NK-92 (cell line): ENCODE data around the gene MMD2.

ENCODE experiments used
- DNase-seq: peaks from one replicate; lab custom pipeline; 2025; ENCODE audit not compliant: unreplicated experiment; lab: John Stamatoyannopoulos, UW

The MMD2 gene

DNA sequence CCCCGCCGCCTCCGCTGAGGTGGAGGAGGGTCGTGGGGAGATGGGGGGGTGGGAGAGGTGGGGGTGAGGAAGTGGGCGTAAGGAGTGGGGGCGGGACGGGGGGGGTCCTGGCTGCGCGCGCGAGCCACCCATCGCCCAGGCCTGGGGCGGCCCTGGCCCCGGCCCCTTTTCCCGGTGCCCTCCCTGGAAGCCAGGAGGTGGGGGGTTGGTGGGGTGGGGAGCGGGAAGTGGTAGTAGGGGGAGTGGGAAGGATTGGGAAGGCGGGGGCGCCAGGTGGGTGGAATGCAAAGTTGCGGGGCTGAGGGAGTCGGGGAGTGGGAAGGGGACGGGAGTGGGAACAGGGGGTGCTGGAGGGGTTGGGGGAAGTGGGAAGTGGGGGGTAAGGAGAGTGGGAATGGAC, 319 bp upstream of the MMD2 start:
- no peak for DNase-seq

DNA sequence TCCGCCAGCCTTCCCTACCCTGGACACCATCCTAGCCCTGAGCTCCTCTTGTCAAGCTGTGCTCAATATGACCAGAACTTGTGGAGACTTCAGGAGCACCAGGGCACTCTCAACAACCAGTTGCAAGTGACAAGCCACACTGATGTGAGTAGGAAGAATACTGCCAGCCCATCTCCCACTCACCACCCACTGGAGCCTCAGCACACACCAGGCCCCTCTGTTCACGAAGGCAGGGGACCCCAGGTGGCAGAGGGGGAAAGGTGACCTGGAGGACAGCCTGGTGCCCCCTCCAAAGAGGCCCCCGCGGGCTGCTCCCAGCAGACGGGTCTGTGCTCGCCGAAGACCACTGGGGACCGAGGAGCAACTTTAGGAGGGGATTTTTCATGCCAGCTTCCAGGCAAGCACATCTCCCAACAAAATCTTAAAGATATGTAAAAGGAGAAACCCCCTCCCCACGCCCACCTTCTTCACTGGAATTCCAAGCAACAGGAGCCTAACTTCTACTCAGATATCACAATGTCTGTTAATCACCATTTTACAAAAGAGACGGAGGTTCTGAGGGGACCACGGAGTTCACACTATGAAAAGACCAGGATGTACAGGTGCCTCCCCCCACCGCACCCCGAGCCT, 1.0 kb downstream of the MMD2 start:
- no peak for DNase-seq

DNA sequence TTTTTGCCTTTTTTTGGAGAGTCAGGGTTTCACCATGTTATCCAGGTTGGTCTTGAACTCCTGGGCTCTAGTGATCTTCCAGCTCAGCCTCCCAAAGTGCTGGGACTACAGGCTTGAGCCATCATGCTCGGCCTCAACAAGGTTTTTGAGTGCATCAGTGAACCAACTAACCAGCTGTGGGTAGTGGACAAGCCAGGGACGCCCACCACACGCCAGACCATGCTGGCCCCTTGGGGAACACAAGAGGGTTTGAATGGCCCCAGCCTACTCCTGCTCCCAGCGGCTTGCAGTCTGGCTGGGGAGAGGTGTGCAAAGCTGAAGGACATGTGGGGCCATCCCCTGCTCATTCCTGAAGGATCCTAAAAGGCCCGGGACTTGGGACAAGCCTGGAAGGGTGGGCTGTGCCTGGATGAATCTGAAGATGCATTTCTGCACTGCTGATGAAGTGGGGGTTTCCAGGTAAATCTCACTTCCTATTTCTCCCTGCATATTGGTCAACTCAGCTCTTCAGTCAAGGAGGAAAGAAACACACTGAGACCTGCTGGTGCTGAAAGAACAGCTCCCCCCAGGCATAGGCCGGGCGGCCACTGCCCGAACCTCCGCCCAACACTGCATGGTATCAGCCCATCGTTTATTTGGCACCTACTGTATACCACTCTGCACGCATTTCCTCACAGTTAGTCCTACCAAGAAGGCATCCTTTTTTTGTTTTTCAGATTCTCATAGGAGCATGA, 6.9 kb downstream of the MMD2 start:
- DNase-seq, result no peak

DNA sequence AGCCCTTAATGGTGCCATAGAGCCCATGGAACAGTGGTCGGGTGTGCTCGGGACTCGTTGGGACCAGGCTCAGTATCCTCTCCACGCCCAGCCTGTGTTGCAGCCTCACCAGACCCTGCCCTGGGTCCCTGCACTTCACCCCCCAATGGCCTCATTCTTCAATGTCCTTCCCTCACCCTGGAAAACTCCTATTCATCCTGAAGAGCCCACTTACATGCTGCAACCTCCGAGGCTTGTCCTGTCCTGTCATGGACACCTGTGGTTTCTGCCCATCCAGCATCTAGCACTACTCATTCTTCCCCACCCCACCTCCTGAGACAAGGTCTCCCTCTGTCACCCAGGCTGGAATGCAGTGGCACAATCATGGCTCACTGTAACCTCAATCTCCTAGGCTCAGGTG, 7.7 kb downstream of the MMD2 start:
- DNase-seq, result no peak

DNA sequence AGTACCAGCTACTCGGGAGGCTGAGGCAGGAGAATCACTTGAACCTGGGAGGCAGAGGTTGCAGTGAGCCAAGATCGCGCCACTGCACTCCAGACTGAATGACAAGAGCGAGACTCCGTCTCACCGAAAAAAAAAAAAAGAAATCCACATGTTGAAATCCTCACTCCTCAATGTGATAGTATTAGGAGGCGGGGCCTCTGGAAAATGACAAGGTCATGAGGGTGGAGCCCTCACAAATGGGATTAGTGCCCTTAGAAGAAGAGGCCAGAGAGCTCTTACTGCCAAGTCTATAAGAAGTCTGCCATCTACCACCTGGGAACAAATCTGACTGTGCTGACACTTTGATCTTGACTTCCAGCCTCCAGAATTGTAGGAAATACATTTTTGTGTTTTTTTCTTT, 10.6 kb downstream of the MMD2 start:
- no peak for DNase-seq

DNA sequence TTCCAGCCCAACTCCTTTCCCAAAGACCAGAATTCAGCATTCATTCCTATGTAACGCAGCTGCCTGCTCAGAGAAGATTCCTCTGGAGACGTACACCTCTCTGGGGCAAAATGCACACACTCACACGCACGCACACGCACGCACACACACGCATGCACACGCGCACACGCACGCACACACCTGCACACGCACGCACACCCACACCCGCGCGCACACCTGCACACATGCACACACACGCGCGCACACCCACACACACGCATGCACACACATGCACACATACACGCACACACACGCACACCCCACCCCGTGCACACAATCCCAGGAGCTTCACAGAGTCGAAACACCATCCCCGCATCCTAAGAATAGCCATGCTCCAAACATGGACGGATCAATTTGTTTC, 13.0 kb downstream of the MMD2 start:
- no peak for DNase-seq

DNA sequence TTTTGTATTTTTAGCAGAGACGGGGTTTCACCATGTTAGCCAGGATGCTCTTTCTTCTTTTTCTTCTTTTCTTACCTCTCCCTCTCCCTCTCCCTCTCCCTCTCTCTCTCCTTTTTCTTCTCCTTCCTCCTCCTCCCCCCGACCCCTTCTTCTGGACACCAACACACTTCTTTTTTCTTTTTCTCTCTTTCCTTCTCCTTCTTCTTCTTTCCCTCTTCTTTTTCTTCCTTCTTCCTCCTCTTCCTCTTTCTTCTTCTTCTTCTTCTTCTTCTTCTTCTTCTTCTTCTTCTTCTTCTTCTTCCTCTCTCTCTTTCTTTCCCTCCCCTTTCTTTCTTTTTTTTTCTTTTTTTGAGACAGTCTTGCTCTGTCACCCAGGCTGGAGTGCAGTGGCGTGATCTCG, 14.0 kb downstream of the MMD2 start:
- DNase-seq, result no peak

DNA sequence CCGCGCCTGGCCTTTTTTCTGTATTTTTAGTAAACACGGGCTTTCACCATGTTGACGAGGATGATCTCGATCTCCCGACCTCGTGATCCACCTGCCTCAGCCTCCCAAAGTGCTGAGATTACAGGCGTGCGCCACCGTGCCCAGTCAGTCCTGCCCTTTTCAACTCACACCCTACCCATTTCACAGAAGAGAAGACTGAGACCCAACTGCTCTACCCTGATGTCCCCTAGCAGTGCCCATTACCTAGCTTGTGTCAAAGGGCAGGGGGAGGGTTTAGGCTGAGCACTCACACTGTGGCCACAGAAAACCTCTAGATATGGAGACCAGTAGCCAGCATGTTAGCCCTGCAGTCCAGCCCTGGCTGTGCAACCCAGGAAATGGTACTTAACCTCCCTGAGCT, 15.7 kb downstream of the MMD2 start:
- DNase-seq, result no peak

DNA sequence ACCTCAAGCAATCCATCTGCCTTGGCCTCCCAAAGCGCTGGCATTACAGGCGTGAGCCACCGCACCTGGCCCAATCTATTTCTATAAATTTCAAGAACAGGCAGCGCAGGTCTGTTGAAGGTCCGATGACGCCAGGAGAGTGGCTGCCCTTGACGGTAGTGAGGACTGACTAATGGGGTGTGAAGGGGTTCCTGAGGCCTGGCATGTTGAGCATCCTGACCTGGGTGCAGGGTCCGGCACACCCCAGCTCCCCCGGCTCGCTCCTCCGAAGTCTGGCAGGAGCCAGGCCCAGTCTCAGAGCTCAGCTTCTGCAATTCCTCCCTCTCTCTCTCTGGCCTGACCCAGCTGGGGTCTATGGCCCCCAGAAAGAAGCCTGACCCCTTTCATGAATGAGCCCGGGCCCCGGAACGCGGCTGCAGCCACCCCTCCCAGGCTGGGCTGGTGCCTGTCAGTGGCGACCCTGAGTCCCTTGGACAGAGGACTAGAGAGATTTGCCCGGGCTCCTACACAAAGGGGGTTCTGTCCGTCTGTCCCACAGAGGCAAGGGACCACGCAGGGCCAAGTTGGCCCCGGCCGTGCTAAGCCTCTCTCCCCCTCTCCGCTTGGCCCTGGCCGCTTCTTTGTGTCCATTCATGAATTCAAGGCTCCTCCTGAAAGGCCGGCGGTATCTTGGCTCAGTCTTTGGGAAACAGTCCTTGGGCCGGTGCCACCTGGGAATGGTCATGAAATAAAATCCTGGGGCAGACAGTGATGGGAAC, 18.8 kb downstream of the MMD2 start:
- no peak for DNase-seq

DNA sequence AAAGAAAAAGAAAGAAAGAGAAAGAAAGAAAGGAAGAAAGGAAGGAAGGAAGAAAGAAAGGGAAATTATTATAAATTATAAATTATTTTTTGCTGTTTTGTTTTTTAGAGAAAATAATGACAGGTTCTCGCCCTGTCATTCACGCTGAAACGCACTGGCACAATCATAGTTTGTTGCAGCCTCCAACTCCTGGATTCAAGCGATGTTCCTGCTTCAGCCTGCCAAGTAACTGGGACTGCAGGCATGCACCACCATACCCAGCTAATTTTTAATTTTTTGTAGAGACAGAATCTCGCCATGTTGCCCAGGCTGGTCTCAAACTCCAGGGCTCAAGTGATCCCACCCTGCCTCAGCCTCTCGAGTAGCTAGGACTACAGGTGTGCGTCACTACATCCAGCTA, 21.6 kb downstream of the MMD2 start:
- DNase-seq, result no peak

DNA sequence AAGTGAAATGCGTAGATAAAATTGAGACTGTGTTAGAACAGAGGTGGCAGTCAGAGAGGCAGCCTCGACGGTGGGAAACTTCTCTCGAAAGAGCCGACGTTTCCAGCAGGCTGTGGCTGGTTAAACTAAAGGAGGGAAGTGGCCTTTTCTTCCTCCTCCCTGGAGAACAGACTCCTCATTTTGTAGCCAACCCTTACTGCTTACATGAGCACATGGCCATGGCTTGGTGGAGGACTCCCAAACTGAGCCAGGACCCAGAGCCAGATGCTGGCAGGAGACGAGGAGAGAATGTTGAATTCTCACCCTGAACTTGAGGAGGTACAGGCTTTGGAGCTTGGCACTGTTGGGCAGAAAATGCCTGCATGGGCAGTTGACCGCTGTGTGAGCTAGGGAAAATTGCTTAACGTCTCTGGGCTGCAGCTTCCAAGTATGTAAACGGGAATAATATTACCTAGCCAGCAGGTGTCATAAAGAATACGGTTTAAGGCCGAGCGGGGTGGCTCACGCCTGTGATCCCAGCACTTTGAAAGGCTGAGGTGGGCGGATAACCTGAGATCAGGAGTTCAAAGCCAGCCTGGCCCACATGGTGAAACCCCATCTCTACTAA, 24.5 kb downstream of the MMD2 start:
- DNase-seq, result no peak

DNA sequence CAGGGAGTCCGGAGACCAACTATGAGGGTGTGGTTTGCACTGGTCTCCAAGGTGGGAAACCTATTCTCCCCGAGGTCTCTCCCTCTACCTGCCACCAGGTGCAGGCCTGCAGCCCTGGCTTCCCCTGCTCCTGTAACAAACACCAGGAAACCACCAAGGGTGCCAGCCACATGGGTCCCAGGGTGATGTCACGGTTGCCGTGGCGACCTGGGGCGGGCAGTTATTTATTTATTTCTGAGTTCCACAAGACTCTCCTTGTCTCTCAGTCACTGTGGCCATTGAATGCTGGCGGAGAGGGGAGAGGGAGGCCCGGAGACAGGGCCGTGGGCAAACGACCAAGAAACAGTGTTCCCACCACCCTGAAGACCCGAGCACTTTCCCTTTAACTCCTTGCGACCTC, 27.0 kb downstream of the MMD2 start:
- no peak for DNase-seq

DNA sequence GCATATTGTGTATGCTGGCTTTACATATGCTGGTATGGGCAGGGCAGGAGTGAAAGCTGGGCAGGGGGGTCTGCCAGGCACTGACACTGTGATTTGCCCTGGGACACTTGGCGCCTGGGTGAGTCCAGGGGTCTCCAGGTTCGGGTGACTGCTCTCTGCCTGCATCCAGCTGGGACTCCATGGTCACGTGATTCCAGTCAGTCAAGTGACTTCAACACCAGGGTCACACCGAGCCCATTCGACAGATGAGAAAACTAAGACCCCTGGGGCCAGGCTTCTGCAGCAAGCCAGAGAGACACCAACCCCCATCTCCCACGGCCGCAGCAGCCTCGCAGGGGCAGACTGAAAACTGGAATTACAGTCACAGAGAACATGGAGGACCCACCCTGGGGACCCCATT, 30.0 kb downstream of the MMD2 start:
- DNase-seq, result no peak

DNA sequence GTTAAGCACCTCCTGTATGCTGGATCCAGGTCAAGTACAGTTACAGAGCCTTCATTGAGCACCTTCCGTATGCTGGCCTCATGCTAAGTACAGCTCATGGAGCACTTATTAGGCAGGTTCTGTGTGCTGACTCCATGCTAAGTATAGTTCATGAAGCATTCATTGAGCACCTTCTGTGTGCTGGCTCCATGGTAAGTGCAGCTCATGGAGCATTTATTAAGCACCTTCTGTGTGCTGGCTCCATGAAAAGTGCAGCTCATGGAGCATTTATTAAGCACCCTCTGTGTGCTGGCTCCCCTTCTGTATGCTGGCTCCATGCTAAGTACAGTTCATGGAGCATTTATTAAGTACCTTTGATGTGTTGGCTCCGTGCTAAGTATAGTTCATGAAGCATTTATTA, 30.5 kb downstream of the MMD2 start:
- DNase-seq, result no peak

DNA sequence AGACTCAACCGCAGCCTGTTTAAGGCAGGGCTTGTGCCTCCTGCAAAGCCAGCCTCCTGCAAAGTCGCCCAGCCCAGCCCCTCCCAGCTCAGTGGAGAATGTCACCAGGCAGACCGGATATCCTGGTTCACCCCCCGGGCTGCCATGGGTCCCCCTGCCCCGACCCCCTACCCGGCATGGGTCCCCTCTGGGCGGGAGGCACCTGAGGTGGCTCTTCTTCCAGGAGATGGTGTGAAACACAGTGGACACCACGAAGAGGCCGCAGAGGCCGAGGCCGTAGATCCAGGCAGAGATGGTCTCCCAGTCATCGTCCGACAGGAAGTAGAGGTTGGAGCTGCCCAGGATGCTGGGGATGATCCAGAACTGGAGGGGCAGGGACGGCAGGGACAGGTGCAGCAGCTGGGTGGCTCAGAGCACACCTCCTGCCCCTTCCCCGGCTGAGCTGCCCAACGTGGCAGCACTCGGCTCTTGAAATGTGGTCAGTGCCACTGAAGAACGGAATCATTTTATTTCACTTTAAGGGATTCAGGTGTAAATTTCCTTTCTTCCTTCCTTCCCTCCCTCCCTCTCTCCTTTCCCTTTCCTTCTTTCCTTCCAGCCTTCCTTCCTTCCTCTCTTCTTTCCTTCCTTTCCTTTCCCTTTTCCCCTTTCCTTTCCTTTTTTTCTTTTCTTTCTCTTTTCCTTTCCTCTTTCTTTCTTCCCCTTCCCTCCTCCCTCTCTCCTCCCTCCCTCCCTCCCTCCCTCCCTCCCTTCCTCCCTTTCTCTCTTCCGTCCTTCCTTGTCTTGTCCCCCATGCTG, 38.8 kb downstream of the MMD2 start:
- no peak for DNase-seq

DNA sequence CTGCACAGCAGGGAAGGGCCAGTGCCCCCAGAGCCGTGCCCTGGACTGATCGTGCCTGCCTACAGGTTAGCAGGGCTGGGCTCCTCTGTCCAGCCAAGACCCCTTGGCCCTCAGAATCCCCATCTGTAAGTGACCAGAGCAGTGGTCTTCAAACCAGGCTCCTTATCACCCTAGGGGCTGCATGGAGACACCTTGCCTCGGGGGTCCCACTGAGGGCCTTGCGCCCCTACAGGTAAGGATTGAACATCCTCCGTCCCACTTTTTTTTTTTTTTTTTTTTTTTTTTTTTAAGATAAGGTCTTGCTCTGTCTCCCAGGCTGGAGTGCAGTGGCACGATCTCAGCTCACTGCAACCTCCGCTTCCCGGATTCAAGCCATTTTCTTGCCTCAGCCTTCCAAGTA, 42.9 kb downstream of the MMD2 start:
- no peak for DNase-seq

DNA sequence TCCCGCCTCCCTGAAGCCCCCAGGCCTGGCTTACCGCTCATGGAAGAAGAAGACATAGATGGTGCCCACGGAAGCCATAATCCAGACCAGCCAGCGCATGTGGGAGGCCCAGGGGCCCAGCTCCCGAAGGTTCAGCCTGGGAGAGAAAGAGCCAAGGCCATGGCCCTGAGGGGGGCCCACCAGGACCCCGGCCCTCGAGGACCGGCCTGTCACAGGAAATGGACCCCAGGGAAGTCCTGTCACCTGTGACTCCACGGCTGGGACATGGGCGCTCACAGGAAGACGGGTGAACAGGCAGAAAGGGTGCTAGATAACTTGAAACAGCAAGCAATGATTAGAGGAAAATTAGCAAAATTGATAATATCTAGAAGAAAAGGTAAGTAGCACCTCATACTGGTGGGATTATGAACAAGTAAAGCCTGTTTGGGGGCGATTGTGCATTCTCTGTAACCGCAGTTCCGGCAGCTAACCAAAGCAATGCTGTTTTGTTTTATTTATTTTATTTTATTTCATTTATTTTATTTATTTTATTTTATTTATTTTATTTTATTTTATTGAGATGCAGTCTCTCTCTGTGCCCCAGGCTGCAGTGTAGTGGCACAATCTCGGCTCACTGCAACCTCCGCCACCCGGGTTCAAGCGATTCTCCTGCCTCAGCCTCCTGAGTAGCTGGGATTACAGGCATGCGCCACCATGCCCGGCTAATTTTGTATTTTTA, 47.7 kb downstream of the MMD2 start:
- no peak for DNase-seq

DNA sequence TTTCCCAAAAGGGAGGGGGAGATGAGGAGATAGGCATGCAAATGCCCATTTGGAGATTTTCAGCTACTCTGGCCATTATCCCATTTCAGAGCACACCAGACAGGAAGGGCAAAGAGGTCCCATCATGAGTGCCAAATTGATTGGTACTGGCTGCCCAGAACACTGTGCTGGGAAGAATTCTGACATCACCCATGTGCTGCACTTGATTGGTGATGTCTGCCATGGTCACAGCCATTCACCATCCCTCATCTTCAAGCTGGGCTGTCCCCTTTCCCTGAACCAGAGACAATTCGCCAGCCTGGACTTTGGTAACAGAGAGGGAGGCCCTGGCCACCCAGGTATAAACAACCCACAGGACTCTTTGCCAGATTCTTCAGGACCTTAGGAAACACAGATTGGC, 52.3 kb downstream of the MMD2 start:
- no peak for DNase-seq

DNA sequence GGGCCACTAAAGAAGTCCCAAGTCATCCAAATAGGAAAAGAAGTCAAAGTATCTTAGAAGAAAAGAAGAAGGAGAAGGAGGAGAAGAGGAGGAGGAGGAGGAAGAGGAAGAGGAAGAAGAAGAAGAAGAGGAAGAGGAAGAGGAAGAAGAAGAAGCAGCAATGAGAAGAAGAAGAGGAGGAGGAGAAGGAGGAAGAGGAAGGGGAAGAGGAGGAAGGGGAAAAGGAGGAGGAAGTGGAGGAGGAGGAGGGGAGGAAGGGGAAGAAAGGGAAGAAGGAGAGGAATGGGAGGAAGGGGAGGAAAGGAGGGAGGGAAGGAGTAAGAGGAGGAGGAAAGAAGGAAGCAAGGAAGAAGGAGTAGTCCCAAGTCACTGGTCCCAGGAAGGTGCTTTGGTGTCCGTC, 53.8 kb downstream of the MMD2 start:
- no peak for DNase-seq

DNA sequence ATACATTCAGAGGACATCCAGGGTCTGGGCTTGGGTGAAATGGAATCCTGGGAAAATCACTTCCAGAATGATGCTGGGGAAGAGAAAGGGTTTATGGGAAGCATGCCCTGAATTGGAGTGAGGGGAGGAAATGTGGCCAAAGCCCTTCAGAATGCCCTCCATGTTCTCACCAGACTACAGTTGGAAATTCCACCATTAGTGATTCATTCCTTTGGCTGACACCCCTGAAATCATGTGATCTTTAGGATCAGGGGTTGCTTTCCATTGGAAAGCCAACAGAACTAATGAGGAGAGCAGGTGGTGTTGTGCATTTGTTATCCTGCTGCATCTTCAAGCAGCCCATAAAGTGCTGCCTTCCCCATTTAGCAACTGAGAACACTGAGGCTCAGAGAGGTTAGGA, 54.6 kb downstream of the MMD2 start:
- no peak for DNase-seq

DNA sequence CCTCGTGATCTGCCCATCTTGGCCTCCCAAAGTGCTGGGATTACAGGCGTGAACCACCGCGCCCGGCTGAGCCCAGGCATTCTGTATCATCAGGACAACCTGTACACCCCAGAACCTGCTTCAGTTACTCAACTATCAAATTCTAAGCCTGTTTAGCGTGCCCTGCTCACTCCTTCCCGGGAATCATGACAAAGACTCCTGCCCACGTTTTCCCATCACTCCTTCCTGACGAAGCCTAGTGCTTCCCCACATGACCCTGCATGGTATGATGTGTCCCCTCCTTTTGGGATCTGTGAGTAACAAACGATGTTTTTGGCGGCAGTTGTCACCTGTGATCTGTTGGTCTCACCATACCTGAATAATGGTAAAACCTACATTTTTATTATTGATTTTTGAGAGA, 63.2 kb downstream of the MMD2 start:
- DNase-seq, result no peak
